NCI-H2029 treated with DMSO at 0.1 percent for 48 hours (cell line): Measurements from ENCODE around the gene SIGLEC6.

Source experiments
- DNase-seq: peaks from one replicate; lab custom pipeline; 2025; lab: John Stamatoyannopoulos, UW

Gene SIGLEC6

DNA sequence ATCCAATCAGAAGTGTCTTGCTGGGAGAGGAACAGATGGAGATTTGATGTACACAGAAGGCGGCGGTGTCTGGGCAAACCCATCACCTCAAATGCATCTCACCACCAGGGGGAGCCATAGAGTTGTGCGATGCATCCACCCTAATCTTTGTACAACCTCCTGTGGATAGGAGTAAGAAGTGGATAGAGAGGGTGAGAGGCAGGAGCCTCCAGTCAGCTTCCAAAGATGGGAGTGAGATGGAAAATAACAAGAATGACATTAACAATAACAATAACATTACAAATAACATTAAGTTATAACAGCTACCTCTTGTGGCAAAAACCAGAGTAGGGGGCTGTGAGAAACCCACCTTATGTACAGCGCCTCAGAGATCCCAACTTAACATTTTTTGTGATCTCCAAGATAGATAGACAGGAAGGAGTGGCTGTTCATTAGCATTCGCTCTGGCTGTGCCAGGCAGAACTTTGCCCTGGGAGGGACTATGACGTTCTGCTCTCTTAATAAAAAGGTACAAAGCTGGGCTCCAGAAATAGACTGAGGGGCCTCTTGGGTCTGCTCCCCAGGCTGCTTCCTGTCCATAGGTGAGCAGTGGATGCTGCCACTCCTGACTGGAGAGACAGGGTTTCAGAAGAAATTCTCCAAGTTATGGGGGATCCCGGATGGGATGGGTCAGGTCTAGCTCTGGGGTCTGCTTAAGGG lies 58.3 kb downstream of the SIGLEC6 start:
- peak; percentile 5 for DNase-seq

DNA sequence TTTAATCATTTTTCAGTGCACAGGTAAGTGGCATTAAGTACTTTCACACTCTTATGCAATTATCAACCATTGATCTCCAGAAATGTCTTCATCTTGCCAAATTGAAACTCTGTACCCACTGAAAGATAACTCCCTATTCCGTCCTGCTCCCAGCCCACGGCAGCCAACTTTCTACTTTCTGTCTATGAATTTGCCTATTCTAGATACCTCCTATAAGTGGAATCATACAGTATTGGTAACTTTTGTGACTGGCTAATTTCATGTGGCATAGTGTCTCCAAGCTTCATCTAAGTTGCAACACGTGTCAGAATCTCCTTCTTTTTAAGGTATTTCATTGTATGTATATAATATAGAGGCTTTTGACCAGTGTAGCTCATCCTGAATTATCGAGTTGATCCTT lies 58.9 kb downstream of the SIGLEC6 start:
- DNase-seq, result no peak

GRCh38 chr19:51471527-51471926 lies 59.9 kb downstream of the SIGLEC6 start:
- no peak for DNase-seq

- no peak for DNase-seq
These were observed 60.5 kb downstream of the SIGLEC6 start for GRCh38 chr19:51470966-51471365.

GRCh38 chr19:51469629-51470028 lies 61.8 kb downstream of the SIGLEC6 start:
- DNase-seq, result no peak

- no peak for DNase-seq
These were observed 62.3 kb downstream of the SIGLEC6 start for GRCh38 chr19:51469162-51469561.

DNA sequence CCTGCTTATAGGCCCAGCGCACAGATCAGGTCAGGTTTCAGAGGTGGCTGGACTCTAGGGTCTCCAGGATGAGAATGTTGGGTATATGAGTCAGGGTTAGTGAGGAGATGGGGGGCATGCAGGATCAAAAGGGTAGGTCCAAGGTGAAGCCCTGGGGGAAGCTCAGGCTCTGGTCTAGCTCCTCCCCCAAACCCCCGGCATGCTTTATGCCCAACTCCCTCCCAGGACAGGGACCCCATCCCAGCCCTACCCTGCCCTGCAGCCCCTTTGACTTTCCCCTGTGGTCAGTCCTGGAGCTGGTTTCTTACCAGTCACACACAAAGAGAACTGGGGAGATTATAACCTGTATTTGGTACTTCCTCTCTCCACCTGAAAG lies 62.9 kb downstream of the SIGLEC6 start:
- DNase-seq, result no peak

DNA sequence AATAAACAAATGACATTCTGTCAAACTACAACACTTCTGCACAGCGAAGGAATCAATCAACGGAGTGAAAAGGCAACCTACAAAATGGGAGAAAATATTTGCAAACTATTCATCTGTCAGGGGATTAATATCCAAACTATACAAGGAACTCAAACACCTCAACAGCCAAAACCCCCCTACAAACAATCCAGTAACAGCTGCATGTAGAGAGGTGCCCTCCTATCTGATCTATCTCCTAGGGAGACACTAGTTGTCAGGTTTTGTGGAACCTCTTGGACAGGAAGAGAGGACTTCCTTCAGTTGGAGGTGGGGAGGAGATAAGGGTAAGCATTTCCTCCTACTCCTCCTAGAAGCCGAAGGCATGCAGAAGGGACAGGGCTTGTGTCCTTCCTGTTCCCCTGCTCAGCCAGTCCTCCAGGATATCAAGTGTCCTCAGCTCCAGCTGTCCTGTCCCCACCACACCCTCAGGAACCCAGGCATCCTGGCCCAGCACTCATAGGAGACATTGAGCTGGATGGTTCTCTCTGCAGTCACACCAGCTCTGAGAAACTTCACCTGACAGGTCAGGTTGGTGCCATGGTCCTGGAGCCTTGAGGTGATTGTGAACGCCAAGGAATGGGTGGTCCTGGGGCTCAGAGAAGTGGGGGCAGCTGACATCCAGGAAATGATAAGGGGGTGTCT lies 63.5 kb downstream of the SIGLEC6 start:
- DNase-seq, result no peak
